Kidney epithelial cell (primary cell): ENCODE measurements around the gene KIF24. TPM values are rescaled to one million over a fixed set of nuclear protein-coding genes. Genes with fewer than 3 reads are reported as not detected.

Source experiments
- DNase-seq: peaks from one replicate; pipeline ENCODE4 v3.0.0-alpha.2; 2010; ENCODE audit warnings: low read depth
- H3K27me3 ChIP-seq: 2 replicates; pipeline ENCODE4 v1.6.0; 2011; ENCODE audit warnings: low read length; ENCODE audit not compliant: control insufficient read depth, insufficient read depth
- H3K36me3 ChIP-seq: 2 replicates; pipeline ENCODE4 v1.5.1; 2011; ENCODE audit warnings: low read length; ENCODE audit not compliant: control insufficient read depth, insufficient read depth
- H3K4me3 ChIP-seq: 2 replicates; pipeline ENCODE4 v1.5.1; 2011; ENCODE audit warnings: low read depth, mild to moderate bottlenecking, control low read depth, low read length
- total RNA-seq: library from RNA; depleted of rRNA; stranded (reverse); fragments of >200 nt; gene quantifications from 2 replicates; pipeline ENCODE4 v1.2.3, GENCODE V29; 2015
- TF ChIP-seq, protein P1 (sequence below): IDR thresholded peaks from 2 replicates; pipeline ENCODE4 v1.5.1; 2011; ENCODE audit warnings: mild to moderate bottlenecking, moderate library complexity, low read length, control low read depth, inconsistent platforms; ENCODE audit not compliant: insufficient read depth, poor library complexity, severe bottlenecking

KIF24 gene
- total RNA-seq, 1 donor from 2014 or later: 1.2 TPM

- no peak overlapping the region for H3K4me3 ChIP-seq
- H3K36me3 ChIP-seq: no peaks in the 10 kb centered on the region
- H3K27me3 ChIP-seq: no peaks in the 10 kb centered on the region
- TF ChIP-seq, protein P1, sequence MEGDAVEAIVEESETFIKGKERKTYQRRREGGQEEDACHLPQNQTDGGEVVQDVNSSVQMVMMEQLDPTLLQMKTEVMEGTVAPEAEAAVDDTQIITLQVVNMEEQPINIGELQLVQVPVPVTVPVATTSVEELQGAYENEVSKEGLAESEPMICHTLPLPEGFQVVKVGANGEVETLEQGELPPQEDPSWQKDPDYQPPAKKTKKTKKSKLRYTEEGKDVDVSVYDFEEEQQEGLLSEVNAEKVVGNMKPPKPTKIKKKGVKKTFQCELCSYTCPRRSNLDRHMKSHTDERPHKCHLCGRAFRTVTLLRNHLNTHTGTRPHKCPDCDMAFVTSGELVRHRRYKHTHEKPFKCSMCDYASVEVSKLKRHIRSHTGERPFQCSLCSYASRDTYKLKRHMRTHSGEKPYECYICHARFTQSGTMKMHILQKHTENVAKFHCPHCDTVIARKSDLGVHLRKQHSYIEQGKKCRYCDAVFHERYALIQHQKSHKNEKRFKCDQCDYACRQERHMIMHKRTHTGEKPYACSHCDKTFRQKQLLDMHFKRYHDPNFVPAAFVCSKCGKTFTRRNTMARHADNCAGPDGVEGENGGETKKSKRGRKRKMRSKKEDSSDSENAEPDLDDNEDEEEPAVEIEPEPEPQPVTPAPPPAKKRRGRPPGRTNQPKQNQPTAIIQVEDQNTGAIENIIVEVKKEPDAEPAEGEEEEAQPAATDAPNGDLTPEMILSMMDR: no peak
- DNase-seq: no peak
Measured at GRCh38 chr9:34349324-34349723, 20.3 kb upstream of the KIF24 start.

- Histone ChIP-seq H3K4me3 (no peak overlapping the region), H3K27me3 (no peaks in the 10 kb centered on the region), H3K36me3 (no peaks in the 10 kb centered on the region)
- no peak for DNase-seq
- TF ChIP-seq, protein P1: no peak
Measured at GRCh38 chr9:34347800-34348158, 18.7 kb upstream of the KIF24 start.

GRCh38 chr9:34346873-34347799 is 18.1 kb upstream of the KIF24 start:
- Histone ChIP-seq H3K4me3 (no peak overlapping the region), H3K36me3 (no peaks in the 10 kb centered on the region), H3K27me3 (no peaks in the 10 kb centered on the region)
- no peak for DNase-seq
- TF ChIP-seq, protein P1: no peak

DNA sequence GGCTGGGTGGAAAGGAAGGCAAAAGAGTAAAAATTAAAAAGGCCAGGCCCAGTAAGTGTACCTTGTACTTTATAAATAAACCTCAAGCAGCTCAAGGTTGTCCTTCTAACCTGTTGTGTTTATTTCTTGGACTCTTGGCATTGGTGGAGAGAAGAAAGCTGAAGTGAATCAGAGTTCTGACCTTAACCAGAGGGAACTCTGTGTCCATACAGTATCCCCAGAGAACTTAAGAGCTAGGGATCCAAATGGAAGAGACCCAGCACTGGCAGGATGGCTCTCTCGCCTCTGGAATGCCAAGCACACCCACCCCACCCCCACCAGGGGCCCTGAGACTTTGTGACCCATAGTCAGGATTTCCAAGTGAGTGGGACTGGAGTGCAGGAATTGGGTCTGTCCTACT is 14.5 kb upstream of the KIF24 start:
- TF ChIP-seq, protein P1: no peak
- no peak for DNase-seq
- H3K4me3 ChIP-seq: no peak overlapping the region
- no peaks in the 10 kb centered on the region for H3K27me3 ChIP-seq
- peaks cover 2% of the 10 kb centered on the region for H3K36me3 ChIP-seq

GRCh38 chr9:34343090-34343489 is 14.0 kb upstream of the KIF24 start:
- Histone ChIP-seq H3K36me3 (peaks cover 3% of the 10 kb centered on the region), H3K4me3 (no peak overlapping the region), H3K27me3 (no peaks in the 10 kb centered on the region)
- TF ChIP-seq, protein P1: no peak
- DNase-seq: no peak

- Histone ChIP-seq H3K4me3 (no peak overlapping the region), H3K36me3 (peaks cover 3% of the 10 kb centered on the region), H3K27me3 (no peaks in the 10 kb centered on the region)
- no peak for DNase-seq
- TF ChIP-seq, protein P1: no peak
Measured at GRCh38 chr9:34341659-34342295, 12.7 kb upstream of the KIF24 start.
